Right lobe of liver (tissue), 6 donors: ENCODE measurements around the gene GFRA1. TPM values are rescaled to one million over a fixed set of nuclear protein-coding genes. Genes with fewer than 3 reads are reported as not detected.

Experiments used
- ATAC-seq, 4 donors: fragments of 200-7000 bp; cut with Tn5 transposase; one replicate each; pipeline ENCODE4 v1.9.1; 2020; ENCODE audit warnings: mild to moderate bottlenecking in 4 of 4, moderate library complexity in 4 of 4
- DNase-seq, 3 donors: peaks; one replicate each; pipeline ENCODE4 v3.0.0-alpha.2; 2020
- H3K27ac ChIP-seq, 3 donors: fragments of 200-600 bp; one replicate each; pipeline ENCODE4 v1.8.0; 2022
- H3K27me3 ChIP-seq, 2 donors: fragments of 200-600 bp; one replicate each; pipeline ENCODE4 v1.8.0; 2022
- H3K36me3 ChIP-seq, 4 donors: fragments of 200-600 bp; sonication (generic) in 1 of 4; one replicate each; pipeline versions ENCODE4 v1.5.1 to v1.8.0; 2017 to 2022; ENCODE audit warnings: control low read depth in 1 of 4
- H3K4me1 ChIP-seq, 4 donors: fragments of 200-600 bp; sonication (generic) in 1 of 4; one replicate each; pipeline versions ENCODE4 v1.5.1 to v1.8.0; 2017 to 2022; ENCODE audit warnings: control low read depth in 1 of 4
- H3K4me3 ChIP-seq, 3 donors: fragments of 200-600 bp; one replicate each; pipeline ENCODE4 v1.8.0; 2022
- H3K9me3 ChIP-seq, 4 donors: fragments of 200-600 bp; sonication (generic) in 1 of 4; one replicate each; pipeline versions ENCODE4 v1.5.1 to v1.8.0; 2017 to 2022; ENCODE audit warnings: control low read depth in 1 of 4
- POLR2A ChIP-seq: fragments of 450-650 bp; IDR thresholded peaks from one replicate; pipeline ENCODE4 v1.6.1; 2017; ENCODE audit warnings: antibody characterized with exemption, mild to moderate bottlenecking
- WGBS: methylation state at CpG from one replicate; pipeline ENCODE4 v1.1.6; 2018; ENCODE audit warnings: low coverage, low lambda C conversion rate; ENCODE audit not compliant: insufficient coverage; ENCODE audit errors: missing lambda C conversion rate; 5-methylcytosine and 5-hydroxymethylcytosine counted together
- intact Hi-C, 2 donors: fragments of 100-400 bp; cut with DNase I; formaldehyde crosslinking; loops; one replicate each; pipeline versions ENCODE4 v1.11.2 to v1.14.1; 2022
- total RNA-seq, 6 experiments: library from RNA; depleted of rRNA in 2 of 6; stranded (reverse); fragments of >200 nt in 2 of 6; fragmentation: NEBNext Ultra II Directional in 3 of 6; extraction: Animal tissue kit (Norgen Biotek cat#: 25700) in 3 of 6; gene quantifications; one replicate each; pipeline versions ENCODE4 v1.1.0 to v1.2.4, GENCODE V29; 2016 to 2023
- TF ChIP-seq, protein P1 (sequence below), 4 donors: fragments of 200-600 bp in 3 of 4; fragments of 450-650 bp in 1 of 4; IDR thresholded peaks; one replicate each; pipeline versions ENCODE4 v1.5.1 to v1.8.0; 2016 to 2022; ENCODE audit warnings: antibody characterized with exemption in 4 of 4, mild to moderate bottlenecking in 2 of 4
- donor health status: DM: no; HTN: yes; CAD: no.
- donor health status: DM: no; HTN: no; CAD: no.
- donor health status: DM: no; HTN: no; CAD: no.
- donor health status: DM: no; HTN: yes; CAD: no.
- donor health status: DM: no; HTN: yes; CAD: no.

The GFRA1 gene
- total RNA-seq, 6 experiments from 2014 or later, result 17.9 to 67.8 (median 42.8) TPM

DNA sequence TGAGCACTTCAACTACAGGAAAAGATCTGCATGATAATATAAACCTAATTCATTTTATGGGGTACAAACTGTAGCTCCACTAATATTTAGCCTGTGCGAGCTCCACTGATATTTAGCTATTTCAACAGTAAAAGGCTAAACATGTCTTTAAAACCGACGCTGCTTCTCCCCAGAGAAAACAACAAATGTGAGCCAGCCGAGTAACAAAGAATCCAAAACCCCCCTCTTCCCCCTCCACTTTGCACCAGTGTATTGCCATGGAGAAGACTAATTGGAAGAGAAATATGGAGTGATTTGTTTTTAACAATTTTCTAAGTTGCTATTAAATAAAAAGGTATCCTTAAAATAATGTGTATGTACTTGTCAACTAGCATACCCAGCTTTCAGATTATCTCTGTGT, 136.7 kb downstream of the GFRA1 start:
- Histone ChIP-seq H3K9me3 (no peaks in the 10 kb centered on the region), H3K4me1 (no peaks in the 10 kb centered on the region), H3K27ac (no peak overlapping the region), H3K27me3 (no peaks in the 10 kb centered on the region), H3K4me3 (no peak overlapping the region), H3K36me3 (no peaks in the 10 kb centered on the region)
- ATAC-seq, result no peak
- DNase-seq, result no peak
- intact Hi-C loops, result no loop called here
- 77% methylated on average over 4 of the region's 4 CpGs for WGBS
- TF ChIP-seq, protein P1, sequence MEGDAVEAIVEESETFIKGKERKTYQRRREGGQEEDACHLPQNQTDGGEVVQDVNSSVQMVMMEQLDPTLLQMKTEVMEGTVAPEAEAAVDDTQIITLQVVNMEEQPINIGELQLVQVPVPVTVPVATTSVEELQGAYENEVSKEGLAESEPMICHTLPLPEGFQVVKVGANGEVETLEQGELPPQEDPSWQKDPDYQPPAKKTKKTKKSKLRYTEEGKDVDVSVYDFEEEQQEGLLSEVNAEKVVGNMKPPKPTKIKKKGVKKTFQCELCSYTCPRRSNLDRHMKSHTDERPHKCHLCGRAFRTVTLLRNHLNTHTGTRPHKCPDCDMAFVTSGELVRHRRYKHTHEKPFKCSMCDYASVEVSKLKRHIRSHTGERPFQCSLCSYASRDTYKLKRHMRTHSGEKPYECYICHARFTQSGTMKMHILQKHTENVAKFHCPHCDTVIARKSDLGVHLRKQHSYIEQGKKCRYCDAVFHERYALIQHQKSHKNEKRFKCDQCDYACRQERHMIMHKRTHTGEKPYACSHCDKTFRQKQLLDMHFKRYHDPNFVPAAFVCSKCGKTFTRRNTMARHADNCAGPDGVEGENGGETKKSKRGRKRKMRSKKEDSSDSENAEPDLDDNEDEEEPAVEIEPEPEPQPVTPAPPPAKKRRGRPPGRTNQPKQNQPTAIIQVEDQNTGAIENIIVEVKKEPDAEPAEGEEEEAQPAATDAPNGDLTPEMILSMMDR (IDR thresholded peaks at IDR 0.05), result no peak
- no peak for TF ChIP-seq POLR2A

DNA sequence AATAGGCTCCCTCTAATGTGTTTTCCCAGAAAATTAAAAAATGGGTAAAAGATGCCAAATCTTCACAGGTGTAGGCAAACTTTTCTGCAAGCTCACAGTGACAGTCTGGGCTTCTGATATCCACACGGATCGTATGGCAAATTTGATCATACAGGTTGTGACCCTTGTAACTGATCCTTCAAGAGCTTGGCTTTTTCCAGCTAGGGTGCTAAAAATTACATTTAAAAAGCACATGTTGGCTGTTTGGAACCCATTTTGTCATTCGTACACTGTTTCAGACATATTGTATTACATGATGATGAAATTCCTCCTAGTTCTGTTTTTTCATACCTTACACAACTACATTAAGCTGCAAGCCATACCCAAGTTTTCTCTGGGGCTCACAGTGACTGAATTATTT, 138.7 kb downstream of the GFRA1 start:
- ATAC-seq (no peak), DNase-seq (no peak)
- Histone ChIP-seq H3K27ac (no peak overlapping the region), H3K27me3 (no peaks in the 10 kb centered on the region), H3K36me3 (no peaks in the 10 kb centered on the region), H3K4me3 (no peak overlapping the region), H3K9me3 (peaks cover 0 to 4% (median 0%) of the 10 kb centered on the region in 4 donors), H3K4me1 (no peaks in the 10 kb centered on the region)
- intact Hi-C loops, result no loop called here
- 66% methylated on average over 3 of the region's 3 CpGs for WGBS
- TF ChIP-seq POLR2A, result no peak
- TF ChIP-seq, protein P1 (IDR thresholded peaks at IDR 0.05), result no peak

DNA sequence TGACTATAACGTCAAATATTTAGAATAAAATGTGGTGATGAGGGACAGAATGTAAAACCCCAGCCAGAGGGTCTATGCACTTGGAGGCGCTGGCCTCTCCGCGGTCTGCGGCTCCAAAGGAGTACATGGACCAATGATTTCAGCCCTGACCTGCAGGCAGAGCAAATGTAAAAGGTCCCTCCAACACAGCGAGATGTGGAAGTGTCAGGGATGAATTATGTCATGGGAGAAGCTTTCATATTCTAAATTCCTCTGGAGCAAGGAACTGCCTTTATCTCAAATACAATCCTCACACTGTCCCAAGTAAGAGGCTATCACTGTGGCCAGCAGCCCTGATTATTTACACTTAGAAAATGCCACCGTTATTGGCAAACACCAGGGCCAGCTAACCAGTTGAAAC, 139.4 kb downstream of the GFRA1 start:
- H3K4me1 ChIP-seq, result no peaks in the 10 kb centered on the region
- no peaks in the 10 kb centered on the region for H3K27me3 ChIP-seq
- ATAC-seq (no peak), DNase-seq (no peak)
- TF ChIP-seq POLR2A, result no peak
- TF ChIP-seq, protein P1 (IDR thresholded peaks at IDR 0.05), result no peak
- H3K4me3 ChIP-seq, result no peak overlapping the region
- intact Hi-C loops, result no loop called here
- 80% methylated on average over 7 of the region's 7 CpGs for WGBS
- no peak overlapping the region for H3K27ac ChIP-seq
- no peaks in the 10 kb centered on the region for H3K36me3 ChIP-seq
- peaks cover 0 to 5% (median 0%) of the 10 kb centered on the region in 4 donors for H3K9me3 ChIP-seq

DNA sequence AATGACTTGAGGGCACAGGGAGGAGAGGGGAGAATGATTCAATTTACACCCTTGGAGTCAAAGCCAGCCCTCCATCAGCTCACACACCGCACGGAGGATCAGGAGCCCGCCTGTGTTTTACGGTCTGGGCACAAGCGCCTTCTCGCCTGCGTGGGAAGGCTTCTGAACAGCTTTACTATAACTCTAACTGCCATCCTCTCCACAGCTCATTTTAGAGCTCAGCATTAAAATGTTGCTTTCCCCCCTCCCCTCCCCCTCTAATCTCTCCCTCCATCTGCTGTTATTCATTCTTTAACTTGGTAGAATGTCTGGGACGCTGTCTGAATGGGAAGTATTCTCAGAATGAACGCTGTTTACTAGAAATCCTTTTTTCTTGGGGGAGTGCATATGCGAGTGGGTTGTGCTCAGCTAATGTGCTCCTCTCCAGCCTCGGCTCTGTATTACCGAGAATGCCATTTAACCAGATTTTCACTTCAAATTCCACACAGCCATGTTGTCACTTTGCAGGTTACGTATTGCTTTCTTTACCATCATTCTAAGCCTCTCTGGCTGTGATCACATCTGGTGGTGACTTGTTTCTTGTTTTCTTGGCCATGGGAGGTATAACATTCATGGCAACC, 140.1 kb downstream of the GFRA1 start:
- intact Hi-C loops, result no loop called here
- Histone ChIP-seq H3K9me3 (peaks cover 0 to 5% (median 0%) of the 10 kb centered on the region in 4 donors), H3K36me3 (no peaks in the 10 kb centered on the region), H3K27ac (no peak overlapping the region), H3K4me3 (no peak overlapping the region), H3K4me1 (no peaks in the 10 kb centered on the region), H3K27me3 (no peaks in the 10 kb centered on the region)
- DNase-seq, result no peak
- WGBS, result 76% methylated on average over 13 of the region's 13 CpGs
- ATAC-seq, result no peak
- TF ChIP-seq, protein P1 (IDR thresholded peaks at IDR 0.05), result no peak
- TF ChIP-seq POLR2A, result no peak
